ENCODE results near the gene NDN. TPM values are rescaled to one million over a fixed set of nuclear protein-coding genes. Genes with fewer than 3 reads are reported as not detected.

Gene NDN
- polyA plus RNA-seq, 3 donors: 0.56 to 4.3 (median 0.56) TPM

GRCh38 chr15:23708332-23708731 is 21.2 kb upstream of the NDN start:
- H3K9me3 ChIP-seq (replicated peaks in 1 of 2; ENCODE audit: control insufficient read depth in 1 of 2, insufficient read depth in 1 of 2, low read length in 2 of 2): peaks cover 29 to 35% of the 10 kb centered on the region in 2 donors
- no peaks in the 10 kb centered on the region for H3K36me3 ChIP-seq (replicated peaks in 1 of 2; ENCODE audit: control insufficient read depth in 1 of 2, insufficient read depth in 2 of 2, low read length in 2 of 2)
- H3K4me3 Mint-ChIP-seq: no peak overlapping the region
- H3K36me3 Mint-ChIP-seq: no peaks in the 10 kb centered on the region
- WGBS (ENCODE audit: insufficient coverage): no CpG with 5 or more reads among the region's 1 CpG
- DNase-seq: no peak
- no peak overlapping the region for H3K9ac ChIP-seq (ENCODE audit: insufficient read depth, low read length, poor library complexity, severe bottlenecking)
- intact Hi-C loops (cut with micrococcal nuclease): no loop called here
- no peak overlapping the region for H3K4me2 ChIP-seq (replicated peaks; ENCODE audit: extremely low read depth, low read length, poor library complexity, severe bottlenecking)
- H3K9me3 Mint-ChIP-seq: peaks cover 4 to 36% (median 9%) of the 10 kb centered on the region in 7 donors
- H3K4me1 Mint-ChIP-seq: no peaks in the 10 kb centered on the region
- TF ChIP-seq, protein P1, sequence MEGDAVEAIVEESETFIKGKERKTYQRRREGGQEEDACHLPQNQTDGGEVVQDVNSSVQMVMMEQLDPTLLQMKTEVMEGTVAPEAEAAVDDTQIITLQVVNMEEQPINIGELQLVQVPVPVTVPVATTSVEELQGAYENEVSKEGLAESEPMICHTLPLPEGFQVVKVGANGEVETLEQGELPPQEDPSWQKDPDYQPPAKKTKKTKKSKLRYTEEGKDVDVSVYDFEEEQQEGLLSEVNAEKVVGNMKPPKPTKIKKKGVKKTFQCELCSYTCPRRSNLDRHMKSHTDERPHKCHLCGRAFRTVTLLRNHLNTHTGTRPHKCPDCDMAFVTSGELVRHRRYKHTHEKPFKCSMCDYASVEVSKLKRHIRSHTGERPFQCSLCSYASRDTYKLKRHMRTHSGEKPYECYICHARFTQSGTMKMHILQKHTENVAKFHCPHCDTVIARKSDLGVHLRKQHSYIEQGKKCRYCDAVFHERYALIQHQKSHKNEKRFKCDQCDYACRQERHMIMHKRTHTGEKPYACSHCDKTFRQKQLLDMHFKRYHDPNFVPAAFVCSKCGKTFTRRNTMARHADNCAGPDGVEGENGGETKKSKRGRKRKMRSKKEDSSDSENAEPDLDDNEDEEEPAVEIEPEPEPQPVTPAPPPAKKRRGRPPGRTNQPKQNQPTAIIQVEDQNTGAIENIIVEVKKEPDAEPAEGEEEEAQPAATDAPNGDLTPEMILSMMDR (IDR thresholded peaks at IDR 0.05): no peak
- no peaks in the 10 kb centered on the region for H4K20me1 ChIP-seq (ENCODE audit: insufficient read depth, low read length)
- no peaks in the 10 kb centered on the region for H3K4me1 ChIP-seq (ENCODE audit: control insufficient read depth in 1 of 2, insufficient read depth in 2 of 2, low read length in 2 of 2)
- no peak overlapping the region for H2AFZ ChIP-seq (ENCODE audit: insufficient read depth, low read depth, low read length, poor library complexity, severe bottlenecking)
- H3K27ac ChIP-seq (ENCODE audit: low read depth in 1 of 2, low read length in 2 of 2): no peak overlapping the region
- H3K27me3 Mint-ChIP-seq (ENCODE audit: low read depth in 3 of 3): peaks cover 0 to 2% (median 1%) of the 10 kb centered on the region in 3 donors
- no peaks in the 10 kb centered on the region for H3K27me3 ChIP-seq (ENCODE audit: control insufficient read depth in 2 of 2, insufficient read depth in 2 of 2, low read length in 2 of 2)
- H3K4me3 ChIP-seq (replicated peaks in 1 of 3; ENCODE audit: low read depth in 2 of 3, low read length in 3 of 3): no peak overlapping the region
- no peak overlapping the region for H3K27ac Mint-ChIP-seq
- no peaks in the 10 kb centered on the region for H3K79me2 ChIP-seq (ENCODE audit: insufficient read depth, low read length)

GRCh38 chr15:23695282-23695681 is 8.2 kb upstream of the NDN start:
- Mint-ChIP-seq H3K4me1 (no peaks in the 10 kb centered on the region), H3K36me3 (no peaks in the 10 kb centered on the region), H3K27me3 (ENCODE audit: low read depth in 3 of 3) (no peaks in the 10 kb centered on the region), H3K4me3 (no peak overlapping the region), H3K27ac (peak overlapping the region in 1 of 7 donors; percentile 64), H3K9me3 (peaks cover 8 to 30% (median 11%) of the 10 kb centered on the region in 7 donors)
- Histone ChIP-seq H3K36me3 (replicated peaks in 1 of 2; ENCODE audit: control insufficient read depth in 1 of 2, insufficient read depth in 2 of 2, low read length in 2 of 2) (no peaks in the 10 kb centered on the region), H3K79me2 (ENCODE audit: insufficient read depth, low read length) (no peaks in the 10 kb centered on the region), H3K9me3 (replicated peaks in 1 of 2; ENCODE audit: control insufficient read depth in 1 of 2, insufficient read depth in 1 of 2, low read length in 2 of 2) (peaks cover 9 to 10% of the 10 kb centered on the region in 2 donors), H3K4me1 (ENCODE audit: control insufficient read depth in 1 of 2, insufficient read depth in 2 of 2, low read length in 2 of 2) (no peaks in the 10 kb centered on the region), H3K4me2 (replicated peaks; ENCODE audit: extremely low read depth, low read length, poor library complexity, severe bottlenecking) (no peak overlapping the region), H3K9ac (ENCODE audit: insufficient read depth, low read length, poor library complexity, severe bottlenecking) (no peak overlapping the region), H2AFZ (ENCODE audit: insufficient read depth, low read depth, low read length, poor library complexity, severe bottlenecking) (no peak overlapping the region), H3K27ac (ENCODE audit: low read depth in 1 of 2, low read length in 2 of 2) (no peak overlapping the region), H4K20me1 (ENCODE audit: insufficient read depth, low read length) (no peaks in the 10 kb centered on the region), H3K27me3 (ENCODE audit: control insufficient read depth in 2 of 2, insufficient read depth in 2 of 2, low read length in 2 of 2) (no peaks in the 10 kb centered on the region), H3K4me3 (replicated peaks in 1 of 3; ENCODE audit: low read depth in 2 of 3, low read length in 3 of 3) (no peak overlapping the region)
- WGBS (ENCODE audit: insufficient coverage): no CpG with 5 or more reads among the region's 2 CpGs
- DNase-seq: no peak
- intact Hi-C loops (cut with micrococcal nuclease): no loop called here
- TF ChIP-seq, protein P1 (IDR thresholded peaks at IDR 0.05): no peak
